IMR-90 (cell line): Measurements from ENCODE around the gene NUBP2. TPM values are rescaled to one million over a fixed set of nuclear protein-coding genes. Genes with fewer than 3 reads are reported as not detected.

ENCODE experiments used
- ATAC-seq: fragments of 200-7000 bp; cut with Tn5 transposase; 2 replicates; pipeline ENCODE4 v1.9.1; 2020; ENCODE audit warnings: low read depth, mild to moderate bottlenecking, moderate library complexity
- BruUV-seq: library from RNA; stranded (reverse); fragments of 400-500 nt; replicated peaks from 2 replicates; lab custom pipeline; 2021; lab: Mats Ljungman, UMichigan
- CTCF ChIA-PET: fragments of 300-600 bp; formaldehyde crosslinking; extraction: SDS; loops from one replicate; lab custom pipeline; 2021; ENCODE audit warnings: antibody characterized with exemption; lab: Yijun Ruan, JAX
- POLR2A ChIA-PET: fragments of 300-600 bp; sonication (Branson Sonifier 250); formaldehyde crosslinking; loops from one replicate; lab custom pipeline; 2022; ENCODE audit warnings: antibody characterized with exemption; ENCODE audit not compliant: unreplicated experiment; lab: Charles Lee
- DNase-seq: peaks from one replicate; pipeline ENCODE4 v3.0.0; 2013
- H2AFZ ChIP-seq: replicated peaks from 2 replicates; pipeline ENCODE3; 2013; ENCODE audit warnings: low read length, mild to moderate bottlenecking; ENCODE audit not compliant: poor library complexity
- H2AK5ac ChIP-seq: 2 replicates; pipeline ENCODE4 v1.6.1; 2013; ENCODE audit warnings: low read depth, low read length, inconsistent platforms
- H2AK9ac ChIP-seq: replicated peaks from 2 replicates; pipeline ENCODE3; 2013; ENCODE audit warnings: mild to moderate bottlenecking, low read depth, low read length, moderate library complexity; ENCODE audit not compliant: poor library complexity
- H2BK120ac ChIP-seq: 2 replicates; pipeline ENCODE4 v1.6.1; 2013; ENCODE audit warnings: low read depth, low read length, inconsistent platforms
- H2BK15ac ChIP-seq: 3 replicates; pipeline ENCODE4 v1.6.1; 2013; ENCODE audit warnings: low read depth, low read length, inconsistent platforms
- H2BK20ac ChIP-seq: 2 replicates; pipeline ENCODE4 v1.6.1; 2013; ENCODE audit warnings: low read depth, mild to moderate bottlenecking, inconsistent platforms, low read length, moderate library complexity
- H2BK5ac ChIP-seq: 2 replicates; pipeline ENCODE4 v1.6.1; 2013; ENCODE audit warnings: mild to moderate bottlenecking, low read depth, low read length, inconsistent platforms; ENCODE audit not compliant: poor library complexity, severe bottlenecking
- H3K14ac ChIP-seq: replicated peaks from 2 replicates; pipeline ENCODE4 v1.6.1; 2013; ENCODE audit warnings: low read depth, low read length, inconsistent platforms
- H3K18ac ChIP-seq: 2 replicates; pipeline ENCODE4 v1.6.1; 2013; ENCODE audit warnings: low read depth, low read length, control low read depth
- H3K23ac ChIP-seq: 2 replicates; pipeline ENCODE4 v1.6.1; 2013; ENCODE audit warnings: low read depth, low read length, inconsistent platforms
- H3K27ac ChIP-seq: 2 replicates; pipeline ENCODE4 v1.5.1; 2013; ENCODE audit warnings: mild to moderate bottlenecking, control low read depth, low read length; ENCODE audit not compliant: insufficient read depth
- H3K27me3 ChIP-seq: 2 replicates; pipeline ENCODE4 v1.6.1; 2013; ENCODE audit warnings: low read length; ENCODE audit not compliant: control insufficient read depth, insufficient read depth
- H3K36me3 ChIP-seq: 2 replicates; pipeline ENCODE4 v1.6.1; 2013; ENCODE audit warnings: low read length, mixed read lengths; ENCODE audit not compliant: control insufficient read depth, insufficient read depth
- H3K4ac ChIP-seq: 2 replicates; pipeline ENCODE4 v1.6.1; 2013; ENCODE audit warnings: low read depth, low read length, inconsistent platforms
- H3K4me1 ChIP-seq: 2 replicates; pipeline ENCODE4 v1.6.1; 2013; ENCODE audit warnings: low read length, mixed read lengths; ENCODE audit not compliant: control insufficient read depth, insufficient read depth
- H3K4me2 ChIP-seq: 2 replicates; pipeline ENCODE4 v1.6.1; 2013; ENCODE audit warnings: low read depth, mild to moderate bottlenecking, control low read depth, low read length, moderate library complexity
- H3K4me3 ChIP-seq: 2 replicates; pipeline ENCODE4 v1.5.1; 2013; ENCODE audit warnings: low read depth, mild to moderate bottlenecking, control low read depth, low read length, moderate library complexity; ENCODE audit not compliant: insufficient read depth
- H3K56ac ChIP-seq: 2 replicates; pipeline ENCODE4 v1.6.1; 2013; ENCODE audit warnings: low read length, inconsistent platforms; ENCODE audit not compliant: insufficient read depth; ENCODE audit errors: extremely low read depth
- H3K79me1 ChIP-seq, 2 experiments: 2 replicates each; pipeline ENCODE4 v1.6.1; 2013; ENCODE audit warnings: low read length in 2 of 2, inconsistent platforms in 1 of 2, low read depth in 1 of 2
- H3K9ac ChIP-seq: 2 replicates; pipeline ENCODE4 v1.6.1; 2013; ENCODE audit warnings: low read depth, low read length, control low read depth
- H3K9me1 ChIP-seq: 2 replicates; pipeline ENCODE4 v1.6.1; 2013; ENCODE audit warnings: low read length, inconsistent platforms; ENCODE audit not compliant: insufficient read depth
- H3K9me3 ChIP-seq: 2 replicates; pipeline ENCODE4 v1.6.1; 2013; ENCODE audit warnings: low read length; ENCODE audit not compliant: control insufficient read depth, insufficient read depth
- H4K20me1 ChIP-seq: 2 replicates; pipeline ENCODE4 v1.6.1; 2013; ENCODE audit warnings: low read length, inconsistent platforms; ENCODE audit not compliant: insufficient read depth
- H4K5ac ChIP-seq: 2 replicates; pipeline ENCODE4 v1.6.1; 2013; ENCODE audit warnings: mild to moderate bottlenecking, low read depth, low read length, control low read depth
- H4K8ac ChIP-seq, 2 experiments: 2 replicates each; pipeline ENCODE4 v1.6.1; 2013; ENCODE audit warnings: low read depth in 2 of 2, low read length in 2 of 2, control low read depth in 1 of 2, inconsistent platforms in 1 of 2
- H4K91ac ChIP-seq: 2 replicates; pipeline ENCODE4 v1.6.1; 2013; ENCODE audit warnings: low read depth, low read length, inconsistent platforms; ENCODE audit not compliant: insufficient read depth
- FOS ChIP-seq: fragments of 150-350 bp; IDR thresholded peaks from 2 replicates; pipeline ENCODE4 v1.6.1; 2016; ENCODE audit warnings: low read depth, low read length
- MAFK ChIP-seq: IDR thresholded peaks from 2 replicates; pipeline ENCODE4 v1.6.1; 2012; ENCODE audit warnings: low read depth, low read length, improper control_type of control experiment
- MAZ ChIP-seq: IDR thresholded peaks from 2 replicates; pipeline ENCODE4 v1.6.1; 2012; ENCODE audit warnings: low read depth, mild to moderate bottlenecking, low read length, improper control_type of control experiment, moderate library complexity, borderline replicate concordance
- POLR2A ChIP-seq: IDR thresholded peaks from 2 replicates; pipeline ENCODE4 v1.6.1; 2012; ENCODE audit warnings: mild to moderate bottlenecking, low read depth, low read length
- RAD21 ChIP-seq: IDR thresholded peaks from 2 replicates; pipeline ENCODE4 v1.6.1; 2012; ENCODE audit warnings: low read length, improper control_type of control experiment
- RFX5 ChIP-seq: IDR thresholded peaks from 2 replicates; pipeline ENCODE4 v1.8.0; 2012; ENCODE audit warnings: low read depth, mild to moderate bottlenecking, low read length, moderate library complexity
- SMC3 ChIP-seq: fragments of 150-350 bp; IDR thresholded peaks from 2 replicates; pipeline ENCODE4 v1.6.1; 2016; ENCODE audit warnings: low read depth, mild to moderate bottlenecking, antibody characterized with exemption, low read length, moderate library complexity
- WGBS, 2 experiments: methylation state at CpG; one replicate each; pipeline versions ENCODE4 v1.1.5 to v1.1.7; 2013; ENCODE audit warnings: missing lambda C conversion rate in 2 of 2; ENCODE audit not compliant: insufficient read length in 1 of 2; ENCODE audit errors: extremely low coverage in 2 of 2; 5-methylcytosine and 5-hydroxymethylcytosine counted together
- dilution Hi-C: fragments of 300-500 bp; cut with HindIII; formaldehyde crosslinking; loops from one replicate; pipeline ENCODE4 v1.14.3; 2018; ENCODE audit warnings: low sequenced_read_pairs; ENCODE audit not compliant: unreplicated experiment
- in situ Hi-C: fragments of 300-500 bp; cut with MboI; formaldehyde crosslinking; loops from 3 replicates; pipeline ENCODE4 v1.14.3; 2019; ENCODE audit warnings: low sequenced_read_pairs, inconsistent platforms, mixed read lengths
- intact Hi-C: fragments of 100-400 bp; cut with micrococcal nuclease; formaldehyde crosslinking; loops from 2 replicates; pipeline ENCODE4 v1.10.0; 2022
- polyA plus RNA-seq, 3 experiments: library from polyadenylated mRNA; depleted of rRNA; stranded (reverse); fragments of >200 nt; gene quantifications; 2 replicates each; pipeline ENCODE4 v1.2.3, GENCODE V29; 2012; ENCODE audit warnings: low replicate concordance in 1 of 3
- total RNA-seq: library from RNA; depleted of rRNA; stranded (reverse); fragments of >200 nt; gene quantifications from 2 replicates; pipeline ENCODE4 v1.2.3, GENCODE V29; 2012
- TF ChIP-seq, protein P1 (sequence below): fragments of 150-350 bp; IDR thresholded peaks from 2 replicates; pipeline ENCODE4 v1.6.1; 2016; ENCODE audit warnings: low read depth, mild to moderate bottlenecking, low read length, moderate library complexity, borderline replicate concordance
- TF ChIP-seq, protein P2 (sequence below): fragments of 150-350 bp; IDR thresholded peaks from 2 replicates; pipeline ENCODE4 v1.6.1; 2017; ENCODE audit warnings: mild to moderate bottlenecking, antibody characterized with exemption, low read length, low read depth

NUBP2 gene
- total and polyA plus RNA-seq, 2 of the 4 experiments (the other 2 are of a cell fraction) = 62.6 to 131 TPM

DNA sequence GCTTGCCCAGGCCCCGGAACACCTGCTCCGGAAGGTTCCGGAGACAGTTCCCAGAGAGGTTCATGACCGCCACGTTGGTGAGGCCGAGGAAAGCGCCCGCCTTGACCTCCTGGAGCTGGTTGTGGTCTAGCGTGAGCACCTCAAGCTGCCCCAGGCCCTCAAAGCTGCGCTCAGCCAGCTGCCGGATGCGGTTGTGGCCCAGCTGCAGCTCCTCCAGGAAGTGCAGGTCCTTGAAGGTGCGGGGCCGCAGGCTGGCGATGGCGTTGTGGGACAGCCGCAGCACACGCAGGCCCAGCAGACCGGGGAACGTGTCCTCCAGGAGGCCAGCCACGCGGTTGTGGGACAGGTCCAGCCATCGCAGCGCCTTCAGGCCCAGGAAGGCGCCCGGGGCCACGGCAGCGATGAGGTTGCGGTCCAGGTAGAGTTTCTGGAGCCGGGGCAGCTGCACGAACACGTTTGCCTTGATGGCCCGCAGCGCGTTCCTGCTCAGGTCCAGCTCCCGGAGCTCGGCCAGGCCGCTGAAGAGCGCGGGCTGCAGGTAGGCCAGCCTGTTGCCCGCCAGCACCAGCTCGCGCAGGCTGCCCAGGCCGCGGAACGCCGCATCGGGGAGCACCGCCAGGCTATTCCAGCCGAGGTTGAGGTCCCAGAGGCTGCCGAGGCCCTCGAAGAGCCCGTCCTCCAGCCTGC lies 8.6 kb downstream of the NUBP2 start:
- no peak for DNase-seq

More for the DNA sequence above, 8.6 kb downstream of the NUBP2 start:
- Histone ChIP-seq H3K4me2 (no peak overlapping the region), H3K9ac (no peak overlapping the region), H3K27ac (no peak overlapping the region), H4K5ac (no peak overlapping the region), H3K9me1 (0 out of 2 replicates have a peak, but pooled peaks cover 2% of the 10 kb centered on the region), H2BK5ac (no peak overlapping the region), H3K79me1 (peaks cover 0 to 11% of the 10 kb centered on the region in 2 experiments; a peak in 1 of 4 replicates), H3K4ac (no peak overlapping the region), H3K4me1 (no peaks in the 10 kb centered on the region), H2BK120ac (no peak overlapping the region), H2AK5ac (no peak overlapping the region), H3K23ac (no peak overlapping the region), H4K8ac (no peak overlapping the region), H4K91ac (no peak overlapping the region), H3K9me3 (no peaks in the 10 kb centered on the region), H3K4me3 (no peak overlapping the region), H3K14ac (no peak overlapping the region), H2AFZ (no peak overlapping the region), H2BK20ac (no peak overlapping the region), H4K20me1 (peaks cover 13% of the 10 kb centered on the region), H3K27me3 (no peaks in the 10 kb centered on the region), H3K18ac (no peak overlapping the region), H3K36me3 (peaks cover 31% of the 10 kb centered on the region), H2AK9ac (no peak overlapping the region), H3K56ac (no peak overlapping the region), H2BK15ac (no peak overlapping the region)
- dilution Hi-C loops = no loop called here
- in situ Hi-C loops = no loop called here
- WGBS, 2 experiments = 98% methylated on average over 35 of the region's 53 CpGs; no CpG with 5 or more reads in 1 of the 2 experiments
- POLR2A ChIA-PET = no interaction called here
- intact Hi-C loops = no loop called here
- CTCF ChIA-PET = no interaction called here
- TF ChIP-seq RFX5 (no peak), MAZ (no peak), MAFK (no peak), FOS (no peak), POLR2A (no peak), SMC3 (no peak), RAD21 (no peak)
- TF ChIP-seq, protein P1, sequence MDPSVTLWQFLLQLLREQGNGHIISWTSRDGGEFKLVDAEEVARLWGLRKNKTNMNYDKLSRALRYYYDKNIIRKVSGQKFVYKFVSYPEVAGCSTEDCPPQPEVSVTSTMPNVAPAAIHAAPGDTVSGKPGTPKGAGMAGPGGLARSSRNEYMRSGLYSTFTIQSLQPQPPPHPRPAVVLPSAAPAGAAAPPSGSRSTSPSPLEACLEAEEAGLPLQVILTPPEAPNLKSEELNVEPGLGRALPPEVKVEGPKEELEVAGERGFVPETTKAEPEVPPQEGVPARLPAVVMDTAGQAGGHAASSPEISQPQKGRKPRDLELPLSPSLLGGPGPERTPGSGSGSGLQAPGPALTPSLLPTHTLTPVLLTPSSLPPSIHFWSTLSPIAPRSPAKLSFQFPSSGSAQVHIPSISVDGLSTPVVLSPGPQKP = no peak
- TF ChIP-seq, protein P2, sequence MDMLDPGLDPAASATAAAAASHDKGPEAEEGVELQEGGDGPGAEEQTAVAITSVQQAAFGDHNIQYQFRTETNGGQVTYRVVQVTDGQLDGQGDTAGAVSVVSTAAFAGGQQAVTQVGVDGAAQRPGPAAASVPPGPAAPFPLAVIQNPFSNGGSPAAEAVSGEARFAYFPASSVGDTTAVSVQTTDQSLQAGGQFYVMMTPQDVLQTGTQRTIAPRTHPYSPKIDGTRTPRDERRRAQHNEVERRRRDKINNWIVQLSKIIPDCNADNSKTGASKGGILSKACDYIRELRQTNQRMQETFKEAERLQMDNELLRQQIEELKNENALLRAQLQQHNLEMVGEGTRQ = no peak
- ATAC-seq = no peak
- no TSS peak for BruUV-seq
